Breast epithelium (tissue), 3 donors: ENCODE measurements around the gene GOLT1A.

ENCODE experiments used
- CTCF ChIP-seq, 3 donors: fragments of 450-650 bp; IDR thresholded peaks; one replicate each; pipeline ENCODE4 v1.5.1; 2016 to 2017; ENCODE audit warnings: antibody characterized with exemption in 3 of 3, mild to moderate bottlenecking in 3 of 3, moderate library complexity in 3 of 3
- POLR2A ChIP-seq: fragments of 450-650 bp; IDR thresholded peaks from one replicate; pipeline ENCODE4 v1.6.1; 2016; ENCODE audit warnings: antibody characterized with exemption, mild to moderate bottlenecking, moderate library complexity
- POLR2AphosphoS5 ChIP-seq, 3 donors: sonication (generic); formaldehyde crosslinking; IDR thresholded peaks; one replicate each; pipeline ENCODE4 v1.6.1; 2017; ENCODE audit warnings: antibody characterized with exemption in 3 of 3

- TF ChIP-seq CTCF (IDR thresholded peaks at IDR 0.05) (no peak), POLR2A (no peak), POLR2AphosphoS5 (IDR thresholded peaks at IDR 0.05) (no peak)
Observed at GRCh38 chr1:204251926-204252689, 38.3 kb upstream of the GOLT1A start.
